Parathyroid adenoma (tissue), 2 donors: ENCODE data around the gene PAXX.

Experiments
- H2AFZ ChIP-seq: fragments of 300-600 bp; sonication (generic); one replicate; pipeline ENCODE4 v1.7.0; 2017; ENCODE audit warnings: antibody characterized with exemption, mild to moderate bottlenecking
- H3K27ac ChIP-seq: fragments of 300-600 bp; sonication (generic); one replicate; pipeline ENCODE4 v1.7.0; 2017
- H3K27me3 ChIP-seq: fragments of 300-600 bp; sonication (generic); one replicate; pipeline ENCODE4 v1.7.0; 2017; ENCODE audit warnings: low read length; ENCODE audit not compliant: control insufficient read depth, insufficient read depth
- H3K36me3 ChIP-seq: fragments of 300-600 bp; sonication (generic); one replicate; pipeline ENCODE4 v1.7.0; 2017; ENCODE audit warnings: low read length; ENCODE audit not compliant: control insufficient read depth, insufficient read depth
- H3K4me1 ChIP-seq: fragments of 300-600 bp; sonication (generic); one replicate; pipeline ENCODE4 v1.7.0; 2017; ENCODE audit warnings: control low read depth
- H3K4me2 ChIP-seq: fragments of 300-600 bp; sonication (generic); one replicate; pipeline ENCODE4 v1.7.0; 2017; ENCODE audit warnings: low read length
- H3K4me3 ChIP-seq: fragments of 300-600 bp; sonication (generic); one replicate; pipeline ENCODE4 v1.7.0; 2017; ENCODE audit warnings: low read depth, low read length
- H3K79me2 ChIP-seq: fragments of 300-600 bp; sonication (generic); one replicate; pipeline ENCODE4 v1.7.0; 2017; ENCODE audit warnings: control low read depth
- H3K9ac ChIP-seq: fragments of 300-600 bp; sonication (generic); one replicate; pipeline ENCODE4 v1.7.0; 2017; ENCODE audit warnings: mild to moderate bottlenecking
- H3K9me3 ChIP-seq: fragments of 300-600 bp; sonication (generic); one replicate; pipeline ENCODE4 v1.7.0; 2017; ENCODE audit warnings: low read length; ENCODE audit not compliant: control insufficient read depth
- TF ChIP-seq, protein P1 (sequence below): fragments of 300-600 bp; sonication (generic); IDR thresholded peaks from one replicate; pipeline ENCODE4 v1.7.0; 2017; ENCODE audit warnings: antibody characterized with exemption, mild to moderate bottlenecking
- donor health status: primary hyperparathyroidism.

Gene PAXX

GRCh38 chr9:137040568-137040967, 48.3 kb downstream of the PAXX start:
- no peak overlapping the region for H3K4me3 ChIP-seq
- H3K9me3 ChIP-seq = no peaks in the 10 kb centered on the region

DNA sequence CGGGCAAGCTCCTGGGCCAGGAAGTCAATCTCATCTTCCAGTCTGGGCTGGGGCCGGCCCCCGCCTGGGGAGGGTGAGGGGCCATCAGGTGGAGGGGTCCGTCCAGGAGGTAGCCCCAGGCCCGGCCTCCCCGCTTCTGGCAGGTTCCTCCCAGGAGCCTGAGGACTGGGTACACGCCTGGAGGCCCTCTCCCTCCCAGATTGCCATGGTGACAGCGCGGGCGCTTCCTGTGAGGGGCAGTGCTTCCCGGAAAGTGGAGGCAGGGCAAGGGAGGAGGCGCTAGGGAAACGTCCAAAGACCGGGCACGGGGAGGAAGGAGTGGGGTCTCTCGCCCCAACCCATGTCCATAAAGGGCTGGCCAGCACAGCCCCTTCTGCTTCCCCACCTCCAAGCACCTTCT, 48.9 kb downstream of the PAXX start:
- no peak overlapping the region for H3K9ac ChIP-seq
- H3K27ac ChIP-seq = peak overlapping the region; percentile 19
- no peaks in the 10 kb centered on the region for H3K36me3 ChIP-seq

More at GRCh38 chr9:137040568-137040967, 48.3 kb downstream of the PAXX start:
- TF ChIP-seq, protein P1, sequence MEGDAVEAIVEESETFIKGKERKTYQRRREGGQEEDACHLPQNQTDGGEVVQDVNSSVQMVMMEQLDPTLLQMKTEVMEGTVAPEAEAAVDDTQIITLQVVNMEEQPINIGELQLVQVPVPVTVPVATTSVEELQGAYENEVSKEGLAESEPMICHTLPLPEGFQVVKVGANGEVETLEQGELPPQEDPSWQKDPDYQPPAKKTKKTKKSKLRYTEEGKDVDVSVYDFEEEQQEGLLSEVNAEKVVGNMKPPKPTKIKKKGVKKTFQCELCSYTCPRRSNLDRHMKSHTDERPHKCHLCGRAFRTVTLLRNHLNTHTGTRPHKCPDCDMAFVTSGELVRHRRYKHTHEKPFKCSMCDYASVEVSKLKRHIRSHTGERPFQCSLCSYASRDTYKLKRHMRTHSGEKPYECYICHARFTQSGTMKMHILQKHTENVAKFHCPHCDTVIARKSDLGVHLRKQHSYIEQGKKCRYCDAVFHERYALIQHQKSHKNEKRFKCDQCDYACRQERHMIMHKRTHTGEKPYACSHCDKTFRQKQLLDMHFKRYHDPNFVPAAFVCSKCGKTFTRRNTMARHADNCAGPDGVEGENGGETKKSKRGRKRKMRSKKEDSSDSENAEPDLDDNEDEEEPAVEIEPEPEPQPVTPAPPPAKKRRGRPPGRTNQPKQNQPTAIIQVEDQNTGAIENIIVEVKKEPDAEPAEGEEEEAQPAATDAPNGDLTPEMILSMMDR = no peak
- H3K27ac ChIP-seq = no peak overlapping the region
- peaks cover 2% of the 10 kb centered on the region for H3K4me1 ChIP-seq
- no peaks in the 10 kb centered on the region for H3K79me2 ChIP-seq
- H2AFZ ChIP-seq = no peak overlapping the region
- no peak overlapping the region for H3K4me2 ChIP-seq
- H3K9ac ChIP-seq = no peak overlapping the region
- H3K36me3 ChIP-seq = no peaks in the 10 kb centered on the region
- no peaks in the 10 kb centered on the region for H3K27me3 ChIP-seq

GRCh38 chr9:137042751-137043727, 50.8 kb downstream of the PAXX start:
- Histone ChIP-seq H2AFZ (no peak overlapping the region), H3K79me2 (no peaks in the 10 kb centered on the region), H3K36me3 (no peaks in the 10 kb centered on the region), H3K4me2 (no peak overlapping the region), H3K9ac (no peak overlapping the region), H3K4me3 (no peak overlapping the region), H3K9me3 (no peaks in the 10 kb centered on the region), H3K27me3 (no peaks in the 10 kb centered on the region), H3K27ac (peak overlapping the region; percentile 57), H3K4me1 (peaks cover 2% of the 10 kb centered on the region)
- TF ChIP-seq, protein P1 = no peak

More for the DNA sequence above, 48.9 kb downstream of the PAXX start:
- Histone ChIP-seq H3K4me3 (no peak overlapping the region), H3K27me3 (no peaks in the 10 kb centered on the region), H3K4me1 (peaks cover 2% of the 10 kb centered on the region), H3K9me3 (no peaks in the 10 kb centered on the region), H2AFZ (no peak overlapping the region), H3K4me2 (no peak overlapping the region), H3K79me2 (no peaks in the 10 kb centered on the region)
- TF ChIP-seq, protein P1 = no peak
